HL-60 (cell line): Measurements from ENCODE around the gene PIK3R5.

ENCODE experiments used
- POLR2AphosphoS5 ChIP-seq: IDR thresholded peaks from 2 replicates; pipeline ENCODE4 v1.6.1; 2012; ENCODE audit warnings: low read depth
- SPI1 ChIP-seq: IDR thresholded peaks from 2 replicates; pipeline ENCODE4 v1.6.1; 2012; ENCODE audit warnings: low read depth, mild to moderate bottlenecking, borderline replicate concordance
- TF ChIP-seq, protein P1 (sequence below): IDR thresholded peaks from one replicate; pipeline ENCODE4 v1.5.1; 2011; ENCODE audit warnings: low read length, control low read depth, inconsistent platforms; ENCODE audit not compliant: insufficient read depth
- TF ChIP-seq, protein P2 (sequence below): IDR thresholded peaks from 2 replicates; pipeline ENCODE4 v1.6.1; 2012; ENCODE audit warnings: low read depth; ENCODE audit not compliant: insufficient replicate concordance

DNA sequence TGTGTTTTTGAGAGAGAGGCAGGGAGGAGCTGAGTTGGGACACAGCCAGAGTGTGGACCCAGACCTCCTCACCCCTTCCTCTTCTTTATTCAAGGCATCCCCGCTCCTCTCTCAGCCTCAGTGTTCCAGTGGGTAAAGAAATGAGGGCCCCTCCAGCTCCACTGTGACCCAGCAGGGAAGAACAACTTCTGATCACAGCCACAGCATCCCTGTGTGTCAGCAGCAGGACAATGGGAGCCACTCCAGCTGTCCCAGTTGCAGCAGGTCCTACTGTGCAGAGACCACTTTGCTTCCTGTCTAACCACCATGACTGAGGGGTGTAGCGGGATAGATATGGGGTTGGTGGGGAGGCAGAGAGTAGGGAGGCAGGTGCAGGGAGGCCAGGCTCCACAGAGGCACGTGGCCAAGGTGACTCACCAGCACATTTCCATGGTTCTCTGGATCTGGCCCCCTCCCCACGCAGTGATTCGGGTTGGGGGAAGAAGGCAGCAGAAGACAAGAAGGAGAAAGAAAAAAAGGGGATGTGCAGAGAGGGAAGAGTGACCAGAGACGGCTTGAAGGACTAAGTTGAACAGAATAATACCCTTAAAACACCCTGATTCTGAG is 24.5 kb downstream of the PIK3R5 start:
- TF ChIP-seq, protein P1, sequence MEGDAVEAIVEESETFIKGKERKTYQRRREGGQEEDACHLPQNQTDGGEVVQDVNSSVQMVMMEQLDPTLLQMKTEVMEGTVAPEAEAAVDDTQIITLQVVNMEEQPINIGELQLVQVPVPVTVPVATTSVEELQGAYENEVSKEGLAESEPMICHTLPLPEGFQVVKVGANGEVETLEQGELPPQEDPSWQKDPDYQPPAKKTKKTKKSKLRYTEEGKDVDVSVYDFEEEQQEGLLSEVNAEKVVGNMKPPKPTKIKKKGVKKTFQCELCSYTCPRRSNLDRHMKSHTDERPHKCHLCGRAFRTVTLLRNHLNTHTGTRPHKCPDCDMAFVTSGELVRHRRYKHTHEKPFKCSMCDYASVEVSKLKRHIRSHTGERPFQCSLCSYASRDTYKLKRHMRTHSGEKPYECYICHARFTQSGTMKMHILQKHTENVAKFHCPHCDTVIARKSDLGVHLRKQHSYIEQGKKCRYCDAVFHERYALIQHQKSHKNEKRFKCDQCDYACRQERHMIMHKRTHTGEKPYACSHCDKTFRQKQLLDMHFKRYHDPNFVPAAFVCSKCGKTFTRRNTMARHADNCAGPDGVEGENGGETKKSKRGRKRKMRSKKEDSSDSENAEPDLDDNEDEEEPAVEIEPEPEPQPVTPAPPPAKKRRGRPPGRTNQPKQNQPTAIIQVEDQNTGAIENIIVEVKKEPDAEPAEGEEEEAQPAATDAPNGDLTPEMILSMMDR, result no peak
- TF ChIP-seq POLR2AphosphoS5, result no peak
- TF ChIP-seq, protein P2, sequence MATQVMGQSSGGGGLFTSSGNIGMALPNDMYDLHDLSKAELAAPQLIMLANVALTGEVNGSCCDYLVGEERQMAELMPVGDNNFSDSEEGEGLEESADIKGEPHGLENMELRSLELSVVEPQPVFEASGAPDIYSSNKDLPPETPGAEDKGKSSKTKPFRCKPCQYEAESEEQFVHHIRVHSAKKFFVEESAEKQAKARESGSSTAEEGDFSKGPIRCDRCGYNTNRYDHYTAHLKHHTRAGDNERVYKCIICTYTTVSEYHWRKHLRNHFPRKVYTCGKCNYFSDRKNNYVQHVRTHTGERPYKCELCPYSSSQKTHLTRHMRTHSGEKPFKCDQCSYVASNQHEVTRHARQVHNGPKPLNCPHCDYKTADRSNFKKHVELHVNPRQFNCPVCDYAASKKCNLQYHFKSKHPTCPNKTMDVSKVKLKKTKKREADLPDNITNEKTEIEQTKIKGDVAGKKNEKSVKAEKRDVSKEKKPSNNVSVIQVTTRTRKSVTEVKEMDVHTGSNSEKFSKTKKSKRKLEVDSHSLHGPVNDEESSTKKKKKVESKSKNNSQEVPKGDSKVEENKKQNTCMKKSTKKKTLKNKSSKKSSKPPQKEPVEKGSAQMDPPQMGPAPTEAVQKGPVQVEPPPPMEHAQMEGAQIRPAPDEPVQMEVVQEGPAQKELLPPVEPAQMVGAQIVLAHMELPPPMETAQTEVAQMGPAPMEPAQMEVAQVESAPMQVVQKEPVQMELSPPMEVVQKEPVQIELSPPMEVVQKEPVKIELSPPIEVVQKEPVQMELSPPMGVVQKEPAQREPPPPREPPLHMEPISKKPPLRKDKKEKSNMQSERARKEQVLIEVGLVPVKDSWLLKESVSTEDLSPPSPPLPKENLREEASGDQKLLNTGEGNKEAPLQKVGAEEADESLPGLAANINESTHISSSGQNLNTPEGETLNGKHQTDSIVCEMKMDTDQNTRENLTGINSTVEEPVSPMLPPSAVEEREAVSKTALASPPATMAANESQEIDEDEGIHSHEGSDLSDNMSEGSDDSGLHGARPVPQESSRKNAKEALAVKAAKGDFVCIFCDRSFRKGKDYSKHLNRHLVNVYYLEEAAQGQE, result no peak
- TF ChIP-seq SPI1, result no peak
